ENCODE results near the gene RYR1.
"Not testable (repeated sequence)": the region's sequence is repeated elsewhere in the genome, so short reads cannot be mapped to it uniquely, and the experiment has no call there.

The RYR1 gene

GRCh38 chr19:38507551-38508127 is 74.1 kb downstream of the RYR1 start:
- H3K4me3 ChIP-seq (ENCODE audit: low read length) = no peak overlapping the region
- TF ChIP-seq CTCF (conservative IDR thresholded peaks at IDR 0.05; ENCODE audit: low read length) = no peak
- no peak for DNase-seq (ENCODE audit: low read depth)

- TF ChIP-seq CTCF (conservative IDR thresholded peaks at IDR 0.05; ENCODE audit: low read length) = no peak
- no peak overlapping the region for H3K4me3 ChIP-seq (ENCODE audit: low read length)
Observed at GRCh38 chr19:38508507-38508906, 75.0 kb downstream of the RYR1 start.

DNA sequence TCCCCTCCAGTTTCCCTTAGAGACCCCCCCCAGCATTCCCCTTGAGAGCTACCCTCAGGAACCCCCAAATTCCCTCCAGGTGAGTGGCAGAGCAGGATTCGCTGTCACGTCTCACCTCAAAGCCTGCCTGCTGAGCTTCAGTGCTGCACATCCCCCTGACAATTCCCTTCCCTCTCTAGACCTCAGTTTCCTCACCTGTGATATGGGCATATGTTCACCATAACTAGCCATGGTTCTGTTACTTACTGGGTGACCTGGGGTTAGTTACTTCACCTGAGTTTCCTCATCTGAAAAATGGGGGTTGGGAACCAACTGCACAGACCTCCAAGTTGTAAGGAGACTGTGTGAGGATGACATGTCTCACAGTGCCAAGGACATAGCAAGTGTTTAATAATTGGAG is 75.5 kb downstream of the RYR1 start:
- H3K4me3 ChIP-seq (ENCODE audit: low read length) = no peak overlapping the region
- no peak for DNase-seq (ENCODE audit: low read depth)
- no peak for TF ChIP-seq CTCF (conservative IDR thresholded peaks at IDR 0.05; ENCODE audit: low read length)

More at GRCh38 chr19:38508507-38508906, 75.0 kb downstream of the RYR1 start:
- no peak for DNase-seq (ENCODE audit: low read depth)

- no peak for DNase-seq (ENCODE audit: low read depth)
- no peak for TF ChIP-seq CTCF (conservative IDR thresholded peaks at IDR 0.05; ENCODE audit: low read length)
- no peak overlapping the region for H3K4me3 ChIP-seq (ENCODE audit: low read length)
Observed at GRCh38 chr19:38511074-38511708, 77.7 kb downstream of the RYR1 start.

DNA sequence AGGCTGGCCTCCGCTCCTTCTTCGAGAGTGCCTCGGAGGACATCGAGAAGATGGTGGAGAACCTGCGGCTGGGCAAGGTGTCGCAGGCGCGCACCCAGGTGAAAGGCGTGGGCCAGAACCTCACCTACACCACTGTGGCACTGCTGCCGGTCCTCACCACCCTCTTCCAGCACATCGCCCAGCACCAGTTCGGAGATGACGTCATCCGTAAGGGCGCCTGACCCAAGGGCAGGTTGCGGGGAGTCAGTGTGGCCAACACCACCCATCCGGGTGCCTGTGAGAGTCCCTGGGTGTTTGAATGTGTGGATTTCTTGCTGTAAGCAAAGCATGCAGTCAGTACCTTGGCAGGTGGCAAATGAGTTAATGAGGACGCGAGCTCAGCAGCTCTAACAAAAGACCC is 78.8 kb downstream of the RYR1 start:
- DNase-seq (ENCODE audit: low read depth) = no peak
- no peak overlapping the region for H3K4me3 ChIP-seq (ENCODE audit: low read length)
- no peak for TF ChIP-seq CTCF (conservative IDR thresholded peaks at IDR 0.05; ENCODE audit: low read length)

- not testable (repeated sequence) for DNase-seq (ENCODE audit: low read depth); H3K4me3 ChIP-seq (ENCODE audit: low read length)
Observed at GRCh38 chr19:38513156-38513555, 79.7 kb downstream of the RYR1 start.

GRCh38 chr19:38513762-38514167 is 80.3 kb downstream of the RYR1 start:
- H3K4me3 ChIP-seq (ENCODE audit: low read length) = no peak overlapping the region
- no peak for DNase-seq (ENCODE audit: low read depth)
- no peak for TF ChIP-seq CTCF (conservative IDR thresholded peaks at IDR 0.05; ENCODE audit: low read length)
